ENCODE results near the gene CD300LB. TPM values are rescaled to one million over a fixed set of nuclear protein-coding genes. Genes with fewer than 3 reads are reported as not detected.

The CD300LB gene
- total and polyA plus RNA-seq, 10 of the 15 experiments (the other 5 are each of a cell fraction or from before 2014, with no cell fraction given): 0.08 to 0.57 (median 0.25) TPM; not detected in 4

DNA sequence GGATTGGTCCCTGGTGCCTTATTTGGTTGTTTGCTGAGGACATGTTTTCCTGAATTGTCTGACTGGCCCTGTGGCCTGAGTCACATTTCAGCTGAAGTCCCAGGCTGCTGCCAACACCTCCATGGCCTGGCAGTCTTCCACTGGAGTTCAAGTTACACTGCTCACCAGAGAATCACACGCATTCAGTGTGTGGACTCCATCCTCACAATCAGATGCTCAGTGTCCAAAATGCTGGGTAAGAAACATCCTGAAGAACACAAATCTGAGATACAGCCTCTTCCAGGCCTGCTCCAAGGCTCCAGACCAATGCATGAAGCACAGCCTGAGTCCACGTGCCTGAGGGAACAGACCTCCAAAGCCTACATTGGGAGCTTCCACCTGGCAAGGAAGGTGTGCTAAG lies 19.2 kb downstream of the CD300LB start (continued):
- TF ChIP-seq, protein P1, sequence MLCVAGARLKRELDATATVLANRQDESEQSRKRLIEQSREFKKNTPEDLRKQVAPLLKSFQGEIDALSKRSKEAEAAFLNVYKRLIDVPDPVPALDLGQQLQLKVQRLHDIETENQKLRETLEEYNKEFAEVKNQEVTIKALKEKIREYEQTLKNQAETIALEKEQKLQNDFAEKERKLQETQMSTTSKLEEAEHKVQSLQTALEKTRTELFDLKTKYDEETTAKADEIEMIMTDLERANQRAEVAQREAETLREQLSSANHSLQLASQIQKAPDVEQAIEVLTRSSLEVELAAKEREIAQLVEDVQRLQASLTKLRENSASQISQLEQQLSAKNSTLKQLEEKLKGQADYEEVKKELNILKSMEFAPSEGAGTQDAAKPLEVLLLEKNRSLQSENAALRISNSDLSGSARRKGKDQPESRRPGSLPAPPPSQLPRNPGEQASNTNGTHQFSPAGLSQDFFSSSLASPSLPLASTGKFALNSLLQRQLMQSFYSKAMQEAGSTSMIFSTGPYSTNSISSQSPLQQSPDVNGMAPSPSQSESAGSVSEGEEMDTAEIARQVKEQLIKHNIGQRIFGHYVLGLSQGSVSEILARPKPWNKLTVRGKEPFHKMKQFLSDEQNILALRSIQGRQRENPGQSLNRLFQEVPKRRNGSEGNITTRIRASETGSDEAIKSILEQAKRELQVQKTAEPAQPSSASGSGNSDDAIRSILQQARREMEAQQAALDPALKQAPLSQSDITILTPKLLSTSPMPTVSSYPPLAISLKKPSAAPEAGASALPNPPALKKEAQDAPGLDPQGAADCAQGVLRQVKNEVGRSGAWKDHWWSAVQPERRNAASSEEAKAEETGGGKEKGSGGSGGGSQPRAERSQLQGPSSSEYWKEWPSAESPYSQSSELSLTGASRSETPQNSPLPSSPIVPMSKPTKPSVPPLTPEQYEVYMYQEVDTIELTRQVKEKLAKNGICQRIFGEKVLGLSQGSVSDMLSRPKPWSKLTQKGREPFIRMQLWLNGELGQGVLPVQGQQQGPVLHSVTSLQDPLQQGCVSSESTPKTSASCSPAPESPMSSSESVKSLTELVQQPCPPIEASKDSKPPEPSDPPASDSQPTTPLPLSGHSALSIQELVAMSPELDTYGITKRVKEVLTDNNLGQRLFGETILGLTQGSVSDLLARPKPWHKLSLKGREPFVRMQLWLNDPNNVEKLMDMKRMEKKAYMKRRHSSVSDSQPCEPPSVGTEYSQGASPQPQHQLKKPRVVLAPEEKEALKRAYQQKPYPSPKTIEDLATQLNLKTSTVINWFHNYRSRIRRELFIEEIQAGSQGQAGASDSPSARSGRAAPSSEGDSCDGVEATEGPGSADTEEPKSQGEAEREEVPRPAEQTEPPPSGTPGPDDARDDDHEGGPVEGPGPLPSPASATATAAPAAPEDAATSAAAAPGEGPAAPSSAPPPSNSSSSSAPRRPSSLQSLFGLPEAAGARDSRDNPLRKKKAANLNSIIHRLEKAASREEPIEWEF (IDR thresholded peaks at IDR 0.05; ENCODE audit: insufficient replicate concordance, low read depth, low read length): no peak
- no peak for TF ChIP-seq RELA (IDR thresholded peaks at IDR 0.05; ENCODE audit: borderline replicate concordance, partially characterized antibody)
- TF ChIP-seq, protein P2, sequence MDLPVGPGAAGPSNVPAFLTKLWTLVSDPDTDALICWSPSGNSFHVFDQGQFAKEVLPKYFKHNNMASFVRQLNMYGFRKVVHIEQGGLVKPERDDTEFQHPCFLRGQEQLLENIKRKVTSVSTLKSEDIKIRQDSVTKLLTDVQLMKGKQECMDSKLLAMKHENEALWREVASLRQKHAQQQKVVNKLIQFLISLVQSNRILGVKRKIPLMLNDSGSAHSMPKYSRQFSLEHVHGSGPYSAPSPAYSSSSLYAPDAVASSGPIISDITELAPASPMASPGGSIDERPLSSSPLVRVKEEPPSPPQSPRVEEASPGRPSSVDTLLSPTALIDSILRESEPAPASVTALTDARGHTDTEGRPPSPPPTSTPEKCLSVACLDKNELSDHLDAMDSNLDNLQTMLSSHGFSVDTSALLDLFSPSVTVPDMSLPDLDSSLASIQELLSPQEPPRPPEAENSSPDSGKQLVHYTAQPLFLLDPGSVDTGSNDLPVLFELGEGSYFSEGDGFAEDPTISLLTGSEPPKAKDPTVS (IDR thresholded peaks at IDR 0.05; ENCODE audit: low read depth, low read length): no peak
- TF ChIP-seq, protein P3, sequence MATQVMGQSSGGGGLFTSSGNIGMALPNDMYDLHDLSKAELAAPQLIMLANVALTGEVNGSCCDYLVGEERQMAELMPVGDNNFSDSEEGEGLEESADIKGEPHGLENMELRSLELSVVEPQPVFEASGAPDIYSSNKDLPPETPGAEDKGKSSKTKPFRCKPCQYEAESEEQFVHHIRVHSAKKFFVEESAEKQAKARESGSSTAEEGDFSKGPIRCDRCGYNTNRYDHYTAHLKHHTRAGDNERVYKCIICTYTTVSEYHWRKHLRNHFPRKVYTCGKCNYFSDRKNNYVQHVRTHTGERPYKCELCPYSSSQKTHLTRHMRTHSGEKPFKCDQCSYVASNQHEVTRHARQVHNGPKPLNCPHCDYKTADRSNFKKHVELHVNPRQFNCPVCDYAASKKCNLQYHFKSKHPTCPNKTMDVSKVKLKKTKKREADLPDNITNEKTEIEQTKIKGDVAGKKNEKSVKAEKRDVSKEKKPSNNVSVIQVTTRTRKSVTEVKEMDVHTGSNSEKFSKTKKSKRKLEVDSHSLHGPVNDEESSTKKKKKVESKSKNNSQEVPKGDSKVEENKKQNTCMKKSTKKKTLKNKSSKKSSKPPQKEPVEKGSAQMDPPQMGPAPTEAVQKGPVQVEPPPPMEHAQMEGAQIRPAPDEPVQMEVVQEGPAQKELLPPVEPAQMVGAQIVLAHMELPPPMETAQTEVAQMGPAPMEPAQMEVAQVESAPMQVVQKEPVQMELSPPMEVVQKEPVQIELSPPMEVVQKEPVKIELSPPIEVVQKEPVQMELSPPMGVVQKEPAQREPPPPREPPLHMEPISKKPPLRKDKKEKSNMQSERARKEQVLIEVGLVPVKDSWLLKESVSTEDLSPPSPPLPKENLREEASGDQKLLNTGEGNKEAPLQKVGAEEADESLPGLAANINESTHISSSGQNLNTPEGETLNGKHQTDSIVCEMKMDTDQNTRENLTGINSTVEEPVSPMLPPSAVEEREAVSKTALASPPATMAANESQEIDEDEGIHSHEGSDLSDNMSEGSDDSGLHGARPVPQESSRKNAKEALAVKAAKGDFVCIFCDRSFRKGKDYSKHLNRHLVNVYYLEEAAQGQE (IDR thresholded peaks at IDR 0.05; ENCODE audit: low read depth, low read length): no peak

All from GM12878 (cell line).